ENCODE results near the gene ARID4A. TPM values are rescaled to one million over a fixed set of nuclear protein-coding genes. Genes with fewer than 3 reads are reported as not detected.
A peak's percentile ranks its signal among the peaks of the same experiment; 100 is the strongest.

ARID4A gene
- total and polyA plus RNA-seq, 2 of the 13 experiments (the other 11 are each of a cell fraction or from before 2014, with no cell fraction given) = 7.2 to 9.7 TPM

DNA sequence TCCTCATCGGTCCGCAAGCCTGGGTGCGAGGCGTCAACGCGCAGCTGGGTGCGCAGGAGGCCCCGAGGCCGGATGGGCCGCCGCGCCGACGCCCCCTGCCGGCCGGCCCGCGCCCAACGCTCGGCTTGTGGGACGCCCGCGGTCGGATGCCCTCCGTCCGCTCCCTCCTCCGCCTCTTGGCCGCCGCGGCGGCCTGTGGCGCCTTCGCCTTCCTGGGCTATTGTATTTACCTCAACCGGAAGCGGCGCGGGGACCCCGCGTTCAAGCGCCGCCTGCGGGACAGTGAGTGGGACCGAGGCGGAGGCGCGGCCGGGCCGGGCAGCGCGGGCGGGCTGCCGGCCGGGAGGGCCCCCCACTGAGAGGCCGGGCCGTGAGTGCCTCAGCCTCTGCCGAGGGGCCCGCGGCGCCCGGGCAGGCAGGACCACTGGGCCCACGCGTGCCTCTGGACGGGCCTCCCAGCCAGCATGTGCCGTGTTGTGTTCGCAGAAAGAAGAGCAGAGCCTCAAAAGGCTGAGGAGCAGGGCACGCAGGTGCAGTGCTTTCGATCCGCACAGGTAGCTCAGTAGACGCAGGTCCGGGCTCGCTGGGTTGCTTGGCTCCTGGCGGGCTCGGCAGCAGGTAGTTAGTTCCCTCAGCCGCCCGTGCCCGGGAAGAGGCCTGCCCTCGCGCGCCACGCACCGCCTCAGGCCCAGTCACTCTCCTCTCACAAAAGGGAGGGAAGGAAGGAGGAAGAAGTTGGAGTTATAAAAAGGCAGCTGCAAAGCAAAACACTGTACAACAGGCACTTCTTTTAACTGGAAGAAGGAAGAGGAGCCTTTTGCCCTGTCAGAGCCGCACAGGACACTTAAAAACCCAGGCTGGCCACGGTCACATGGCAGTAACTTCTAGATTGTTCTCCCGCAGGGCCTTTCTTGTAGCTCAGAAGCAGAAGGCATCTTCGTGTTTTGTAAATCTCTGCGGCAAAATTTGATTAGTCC is 97.7 kb downstream of the ARID4A start, which contains the start of gene TOMM20L (continued):
- no peak for TF ChIP-seq MZF1 (CRISPR knock-in tag; IDR thresholded peaks at IDR 0.05; ENCODE audit: borderline replicate concordance)
- 0 out of 2 replicates have a peak, but pooled peaks have one; percentile 29 for TF ChIP-seq ZNF567 (CRISPR knock-in tag; IDR thresholded peaks at IDR 0.05; ENCODE audit: borderline replicate concordance)
- no peak for TF ChIP-seq CBFB (CRISPR knock-in tag; IDR thresholded peaks at IDR 0.05)
- no peak; the same call in 1 of the 2 replicates for TF ChIP-seq TOE1 (CRISPR knock-in tag; IDR thresholded peaks at IDR 0.05)
- TF ChIP-seq, protein P1, sequence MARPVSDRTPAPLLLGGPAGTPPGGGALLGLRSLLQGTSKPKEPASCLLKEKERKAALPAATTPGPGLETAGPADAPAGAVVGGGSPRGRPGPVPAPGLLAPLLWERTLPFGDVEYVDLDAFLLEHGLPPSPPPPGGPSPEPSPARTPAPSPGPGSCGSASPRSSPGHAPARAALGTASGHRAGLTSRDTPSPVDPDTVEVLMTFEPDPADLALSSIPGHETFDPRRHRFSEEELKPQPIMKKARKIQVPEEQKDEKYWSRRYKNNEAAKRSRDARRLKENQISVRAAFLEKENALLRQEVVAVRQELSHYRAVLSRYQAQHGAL (CRISPR knock-in tag; IDR thresholded peaks at IDR 0.05; ENCODE audit: not compliant biosample characterization) = no peak
- TF ChIP-seq ZC3H13 (CRISPR knock-in tag; IDR thresholded peaks at IDR 0.05) = peak; percentile 66; the same call in 1 of the 2 replicates
- TF ChIP-seq CBX2 (IDR thresholded peaks at IDR 0.05; ENCODE audit: low read depth, low read length) = no peak
- TF ChIP-seq CBX2 (CRISPR knock-in tag; IDR thresholded peaks at IDR 0.05; ENCODE audit: low read depth) = no peak
- TF ChIP-seq, protein P2, sequence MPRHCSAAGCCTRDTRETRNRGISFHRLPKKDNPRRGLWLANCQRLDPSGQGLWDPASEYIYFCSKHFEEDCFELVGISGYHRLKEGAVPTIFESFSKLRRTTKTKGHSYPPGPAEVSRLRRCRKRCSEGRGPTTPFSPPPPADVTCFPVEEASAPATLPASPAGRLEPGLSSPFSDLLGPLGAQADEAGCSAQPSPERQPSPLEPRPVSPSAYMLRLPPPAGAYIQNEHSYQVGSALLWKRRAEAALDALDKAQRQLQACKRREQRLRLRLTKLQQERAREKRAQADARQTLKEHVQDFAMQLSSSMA (CRISPR knock-in tag; IDR thresholded peaks at IDR 0.05) = no peak
- TF ChIP-seq PHF5A (CRISPR knock-in tag; IDR thresholded peaks at IDR 0.05; ENCODE audit: low read depth, unreplicated experiment) = no peak
- TF ChIP-seq SP5 (CRISPR knock-in tag; IDR thresholded peaks at IDR 0.05; ENCODE audit: borderline replicate concordance, low read depth) = no peak
- TF ChIP-seq POLR2A (IDR thresholded peaks at IDR 0.05; ENCODE audit: insufficient read depth in 1 of 2, low read depth in 2 of 2, low read length in 2 of 2) = peak in 1 of 2 experiments; percentile 28; a peak in 3 of 4 replicates
- peak; percentile 75 for TF ChIP-seq ARNT2 (CRISPR knock-in tag; IDR thresholded peaks at IDR 0.05; ENCODE audit: low read depth)
- TF ChIP-seq NFIC (IDR thresholded peaks at IDR 0.05; ENCODE audit: low read length) = no peak
- TF ChIP-seq SOX6 (IDR thresholded peaks at IDR 0.05) = no peak
- no peak for TF ChIP-seq SOX6 (CRISPR knock-in tag; IDR thresholded peaks at IDR 0.05)
- 0 out of 2 replicates have a peak, but pooled peaks have one; percentile 74 for TF ChIP-seq HOXA9 (CRISPR knock-in tag; IDR thresholded peaks at IDR 0.05; ENCODE audit: borderline replicate concordance)
- no peak for TF ChIP-seq ZNF20 (CRISPR knock-in tag; IDR thresholded peaks at IDR 0.05)
- TF ChIP-seq, protein P3, sequence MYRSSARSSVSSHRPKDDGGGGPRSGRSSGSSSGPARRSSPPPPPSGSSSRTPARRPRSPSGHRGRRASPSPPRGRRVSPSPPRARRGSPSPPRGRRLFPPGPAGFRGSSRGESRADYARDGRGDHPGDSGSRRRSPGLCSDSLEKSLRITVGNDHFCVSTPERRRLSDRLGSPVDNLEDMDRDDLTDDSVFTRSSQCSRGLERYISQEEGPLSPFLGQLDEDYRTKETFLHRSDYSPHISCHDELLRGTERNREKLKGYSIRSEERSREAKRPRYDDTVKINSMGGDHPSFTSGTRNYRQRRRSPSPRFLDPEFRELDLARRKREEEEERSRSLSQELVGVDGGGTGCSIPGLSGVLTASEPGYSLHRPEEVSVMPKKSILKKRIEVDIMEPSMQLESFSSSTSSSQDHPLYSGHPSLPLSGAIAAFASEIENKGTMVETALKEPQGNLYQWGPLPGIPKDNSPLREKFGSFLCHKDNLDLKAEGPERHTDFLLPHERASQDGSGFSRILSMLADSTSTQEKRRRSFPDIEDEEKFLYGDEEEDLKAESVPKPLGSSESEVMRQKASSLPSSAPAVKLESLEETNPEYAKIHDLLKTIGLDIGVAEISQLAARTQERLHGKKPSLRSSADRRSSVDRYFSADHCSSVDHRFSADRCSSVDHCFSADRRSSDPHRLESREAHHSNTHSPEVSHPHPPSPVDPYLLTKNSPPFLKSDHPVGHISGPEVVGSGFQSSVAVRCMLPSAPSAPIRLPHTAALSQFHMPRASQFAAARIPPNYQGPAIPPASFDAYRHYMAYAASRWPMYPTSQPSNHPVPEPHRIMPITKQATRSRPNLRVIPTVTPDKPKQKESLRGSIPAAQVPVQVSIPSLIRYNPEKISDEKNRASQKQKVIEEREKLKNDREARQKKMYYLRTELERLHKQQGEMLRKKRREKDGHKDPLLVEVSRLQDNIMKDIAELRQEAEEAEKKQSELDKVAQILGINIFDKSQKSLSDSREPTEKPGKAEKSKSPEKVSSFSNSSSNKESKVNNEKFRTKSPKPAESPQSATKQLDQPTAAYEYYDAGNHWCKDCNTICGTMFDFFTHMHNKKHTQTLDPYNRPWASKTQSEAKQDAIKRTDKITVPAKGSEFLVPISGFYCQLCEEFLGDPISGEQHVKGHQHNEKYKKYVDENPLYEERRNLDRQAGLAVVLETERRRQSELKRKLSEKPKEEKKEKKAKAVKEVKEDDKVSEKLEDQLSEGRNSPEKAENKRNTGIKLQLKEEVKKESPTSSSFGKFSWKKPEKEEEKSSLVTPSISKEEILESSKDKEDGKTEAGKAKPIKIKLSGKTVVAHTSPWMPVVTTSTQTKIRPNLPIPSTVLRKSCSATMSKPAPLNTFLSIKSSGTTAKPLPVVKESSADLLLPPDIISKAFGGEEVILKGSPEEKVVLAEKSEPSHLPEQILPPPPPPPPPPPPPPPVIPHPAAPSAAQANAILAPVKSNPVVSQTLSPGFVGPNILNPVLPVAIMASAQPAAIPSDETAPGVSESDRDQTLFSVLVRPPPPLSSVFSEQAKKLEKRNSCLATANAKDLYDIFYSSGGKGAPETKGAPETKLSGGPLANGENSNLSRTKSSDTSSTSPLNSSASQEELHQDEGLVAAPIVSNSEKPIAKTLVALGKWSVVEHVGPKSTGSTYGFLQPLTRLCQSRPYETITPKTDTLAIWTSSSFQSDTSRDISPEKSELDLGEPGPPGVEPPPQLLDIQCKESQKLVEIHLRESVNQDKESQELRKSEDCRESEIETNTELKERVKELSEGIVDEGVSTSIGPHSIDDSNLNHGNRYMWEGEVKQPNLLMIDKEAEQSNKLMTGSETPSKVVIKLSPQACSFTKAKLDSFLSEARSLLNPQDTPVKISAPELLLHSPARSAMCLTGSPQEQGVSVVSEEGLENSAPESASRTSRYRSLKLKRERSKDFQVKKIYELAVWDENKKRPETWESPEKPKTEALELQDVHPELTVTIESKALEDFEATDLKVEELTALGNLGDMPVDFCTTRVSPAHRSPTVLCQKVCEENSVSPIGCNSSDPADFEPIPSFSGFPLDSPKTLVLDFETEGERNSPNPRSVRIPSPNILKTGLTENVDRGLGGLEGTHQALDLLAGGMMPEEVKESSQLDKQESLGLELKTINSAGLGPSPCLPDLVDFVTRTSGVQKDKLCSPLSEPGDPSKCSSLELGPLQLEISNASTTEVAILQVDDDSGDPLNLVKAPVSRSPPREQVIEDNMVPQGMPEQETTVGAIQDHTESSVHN (CRISPR knock-in tag; IDR thresholded peaks at IDR 0.05) = no peak
- 0 out of 2 replicates have a peak, but pooled peaks have one; percentile 47 for TF ChIP-seq MTF1 (CRISPR knock-in tag; IDR thresholded peaks at IDR 0.05)

Data from HepG2 (cell line).